ENCODE data around the gene VRK3. TPM values are rescaled to one million over a fixed set of nuclear protein-coding genes. Genes with fewer than 3 reads are reported as not detected.
A peak's percentile ranks its signal among the peaks of the same experiment; 100 is the strongest.
"Not testable (repeated sequence)": the region's sequence is repeated elsewhere in the genome, so short reads cannot be mapped to it uniquely, and the experiment has no call there.

The VRK3 gene
- polyA plus RNA-seq, 1 donor: 17.1 TPM

- peak; percentile 88 for DNase-seq
These were observed 37.9 kb downstream of the VRK3 start for GRCh38 chr19:49987159-49987698.

GRCh38 chr19:49986354-49986753, 38.8 kb downstream of the VRK3 start:
- DNase-seq: no peak

- no peak for DNase-seq
These were observed 39.3 kb downstream of the VRK3 start for GRCh38 chr19:49985871-49986270.

DNA sequence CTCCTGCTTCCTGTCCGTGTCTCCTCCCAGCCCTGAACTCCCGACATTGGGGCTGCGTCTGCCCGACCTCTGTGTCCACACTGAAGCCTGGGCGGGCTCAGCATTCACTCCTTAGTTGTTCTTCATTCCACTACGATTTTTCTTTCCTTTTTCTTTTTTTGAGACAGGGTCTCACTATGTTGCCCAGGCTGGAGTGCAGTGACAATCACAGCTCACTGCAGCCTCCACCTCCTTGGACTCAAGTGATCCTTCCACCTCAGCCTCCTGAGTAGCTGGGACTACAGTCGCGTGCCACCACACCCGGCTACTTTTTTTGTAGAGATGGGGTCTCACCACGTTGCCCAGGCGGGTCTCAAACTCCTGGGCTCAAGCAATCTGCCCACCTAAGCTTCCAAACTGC, 40.7 kb downstream of the VRK3 start:
- no peak for DNase-seq

DNA sequence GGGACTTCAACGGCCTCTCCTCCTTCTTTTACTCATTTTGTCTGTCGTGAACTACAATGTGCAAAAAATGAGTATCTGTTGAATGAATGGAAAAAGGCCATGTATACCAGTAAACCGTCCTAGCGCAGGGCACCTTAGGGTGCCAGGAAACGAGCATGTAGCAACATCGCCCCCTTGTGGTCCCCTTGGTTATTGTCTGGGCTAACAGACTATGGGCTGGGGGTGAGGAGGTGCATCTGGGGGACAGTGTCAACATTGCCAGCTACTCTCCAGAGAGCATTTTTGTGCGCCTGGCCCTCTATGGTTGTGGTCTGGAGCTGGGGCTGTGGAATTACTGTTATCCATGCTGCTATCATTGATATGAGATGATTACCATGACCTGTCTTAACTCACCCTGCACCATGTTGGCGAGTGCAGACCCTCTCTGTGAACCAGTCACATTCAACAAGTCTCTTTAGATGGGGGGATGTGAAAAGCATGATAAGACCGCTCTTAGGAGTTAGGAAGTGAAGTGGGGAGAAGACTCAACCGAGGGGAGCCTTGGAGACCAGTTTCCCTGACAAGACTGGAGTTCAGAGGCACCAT, 41.4 kb downstream of the VRK3 start:
- no peak for DNase-seq

- no peak for DNase-seq
These were observed 43.3 kb downstream of the VRK3 start for GRCh38 chr19:49981603-49982593.

GRCh38 chr19:49978324-49978723, 46.8 kb downstream of the VRK3 start:
- no peak for DNase-seq

GRCh38 chr19:49977881-49978280, 47.3 kb downstream of the VRK3 start:
- DNase-seq: no peak

- no peak for DNase-seq
These were observed 48.1 kb downstream of the VRK3 start for GRCh38 chr19:49977076-49977475.

DNA sequence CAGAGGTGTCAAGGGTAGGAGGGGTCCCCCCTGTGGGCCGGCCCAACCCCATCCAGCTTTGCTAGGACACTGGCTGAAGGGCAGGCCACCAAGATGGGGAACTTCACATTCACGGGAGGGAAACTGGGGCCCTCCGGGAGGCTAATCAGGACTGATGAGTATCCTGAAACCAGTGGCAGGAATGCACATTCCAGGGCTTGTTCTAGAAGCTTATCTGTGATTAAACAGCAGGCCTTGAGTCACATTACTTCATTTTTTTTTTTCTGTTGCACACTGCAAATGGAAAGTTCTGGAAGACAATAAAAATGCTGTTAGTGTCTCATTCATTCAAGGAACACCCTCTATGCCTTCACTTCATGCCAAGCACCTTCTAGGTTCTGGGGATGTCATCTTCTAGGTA, 48.7 kb downstream of the VRK3 start:
- no peak for DNase-seq

- DNase-seq: no peak
These were observed 50.1 kb downstream of the VRK3 start for GRCh38 chr19:49975051-49975450.

- DNase-seq: no peak
These were observed 51.2 kb downstream of the VRK3 start for GRCh38 chr19:49973987-49974386.

- no peak for DNase-seq
These were observed 52.3 kb downstream of the VRK3 start for GRCh38 chr19:49972841-49973240.

GRCh38 chr19:49971991-49972411, 53.2 kb downstream of the VRK3 start:
- no peak for DNase-seq

GRCh38 chr19:49969355-49969754, 55.8 kb downstream of the VRK3 start:
- not testable (repeated sequence) for DNase-seq

GRCh38 chr19:49968279-49968922, 56.8 kb downstream of the VRK3 start:
- no peak for DNase-seq

GRCh38 chr19:49960980-49961379, 64.2 kb downstream of the VRK3 start, which contains the start of gene SIGLEC11:
SIGLEC11 (minus strand) TSS chr19:49961172; CDS start chr19:49961081, 91 bp downstream.
- not testable (repeated sequence) for DNase-seq

- not testable (repeated sequence) for DNase-seq
These were observed 65.3 kb downstream of the VRK3 start for GRCh38 chr19:49959892-49960291.

GRCh38 chr19:49958596-49958995, 66.6 kb downstream of the VRK3 start:
- DNase-seq: not testable (repeated sequence)

- DNase-seq: not testable (repeated sequence)
These were observed 67.0 kb downstream of the VRK3 start for GRCh38 chr19:49958144-49958543.

DNA sequence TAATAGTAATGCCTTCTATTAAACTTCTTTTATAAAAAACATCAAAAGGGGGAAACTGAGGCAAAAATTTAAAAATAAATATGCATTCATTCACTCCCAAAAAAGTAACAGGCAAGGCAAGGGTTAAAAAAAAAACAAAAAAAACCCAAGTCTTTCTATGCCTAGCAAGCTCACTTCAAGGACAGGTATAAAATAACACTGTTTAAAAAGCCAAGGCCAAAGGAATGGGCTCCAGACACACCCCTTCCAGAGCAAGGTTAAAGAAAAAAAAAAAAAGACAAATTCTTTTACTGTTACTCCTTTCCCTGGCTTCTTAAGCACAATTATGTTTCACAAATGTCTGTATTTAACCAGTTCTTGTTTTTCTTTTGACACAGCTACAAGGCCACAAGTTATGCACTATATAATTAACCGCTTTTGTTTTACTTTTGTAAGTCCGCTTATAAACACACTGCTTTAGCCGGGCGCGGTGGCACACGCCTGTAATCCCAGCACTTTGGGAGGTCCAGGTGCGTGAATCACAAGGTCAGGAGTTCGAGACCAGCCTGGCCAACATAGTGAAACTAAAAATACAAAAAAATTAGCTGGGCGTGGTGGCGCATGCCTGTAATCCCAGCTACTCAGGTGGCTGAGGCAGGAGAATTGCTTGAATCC, 67.8 kb downstream of the VRK3 start:
- DNase-seq: no peak

DNA sequence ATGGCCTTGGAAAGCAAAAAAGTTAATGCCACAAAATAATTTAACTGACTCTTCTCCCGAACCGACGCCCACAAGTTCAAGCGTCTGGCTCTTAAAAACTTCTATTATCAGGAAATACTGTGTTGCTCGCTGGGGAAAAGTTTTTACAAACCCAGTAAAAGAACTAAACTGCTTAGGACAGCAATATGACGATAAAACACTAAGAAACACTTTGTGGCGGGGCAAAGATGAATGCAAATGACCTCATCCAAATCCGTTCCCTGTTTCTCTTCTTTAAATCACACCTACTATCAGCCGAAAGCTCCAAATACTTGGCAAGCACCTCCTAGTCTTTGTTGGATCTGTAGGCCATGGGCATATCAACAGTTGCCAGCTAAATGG, 69.1 kb downstream of the VRK3 start:
- no peak for DNase-seq
